ENCODE results near the gene DHX16.
A peak's percentile ranks its signal among the peaks of the same experiment; 100 is the strongest.
"Not testable (repeated sequence)": the region's sequence is repeated elsewhere in the genome, so short reads cannot be mapped to it uniquely, and the experiment has no call there.

The DHX16 gene

DNA sequence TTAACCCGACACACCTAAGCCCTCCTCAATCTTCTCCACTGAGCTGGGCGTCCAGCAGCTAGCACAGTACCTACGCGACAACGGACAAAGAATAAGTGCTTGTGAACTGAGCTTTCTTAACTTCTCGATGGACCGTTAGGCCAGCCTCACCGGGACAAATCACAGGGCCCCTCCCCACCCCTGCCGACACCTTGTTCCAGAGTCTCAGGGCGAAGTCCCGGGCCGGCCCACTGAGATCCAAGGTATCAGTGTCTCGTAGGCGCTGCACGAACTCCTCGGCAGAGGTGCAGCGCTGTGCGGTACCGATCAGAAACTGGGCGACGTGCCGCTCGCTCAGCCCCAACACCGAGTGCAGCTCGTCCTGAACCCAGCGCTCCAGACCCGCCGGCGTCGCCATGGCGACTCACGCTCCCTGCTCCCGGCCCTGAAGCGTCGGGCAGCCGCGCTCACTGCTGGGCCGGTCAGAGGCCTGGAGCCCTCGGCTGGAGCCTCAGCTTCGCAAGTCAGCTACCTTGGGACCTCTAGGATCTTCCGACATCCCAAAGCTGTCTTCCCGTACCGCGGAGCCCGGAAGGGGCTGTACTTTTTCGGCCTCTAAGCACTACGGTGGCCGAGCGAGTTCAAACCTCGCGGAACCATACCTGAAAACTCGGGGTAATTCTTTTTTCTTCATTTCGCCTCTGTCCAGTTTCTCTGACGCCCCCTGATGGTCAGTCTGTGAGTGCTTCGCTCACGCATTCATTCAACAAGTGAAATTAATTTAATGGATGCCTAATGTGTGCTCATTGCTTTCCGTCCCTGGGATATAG, at the start of gene DHX16:
Gene DHX16 (minus strand): TSS at position 562 of the 809 bp plus-strand sequence. CDS start 165 bp downstream, at position 397.
- DNase-seq (ENCODE audit: low read depth), result peak; percentile 99
- TF ChIP-seq, protein P1, sequence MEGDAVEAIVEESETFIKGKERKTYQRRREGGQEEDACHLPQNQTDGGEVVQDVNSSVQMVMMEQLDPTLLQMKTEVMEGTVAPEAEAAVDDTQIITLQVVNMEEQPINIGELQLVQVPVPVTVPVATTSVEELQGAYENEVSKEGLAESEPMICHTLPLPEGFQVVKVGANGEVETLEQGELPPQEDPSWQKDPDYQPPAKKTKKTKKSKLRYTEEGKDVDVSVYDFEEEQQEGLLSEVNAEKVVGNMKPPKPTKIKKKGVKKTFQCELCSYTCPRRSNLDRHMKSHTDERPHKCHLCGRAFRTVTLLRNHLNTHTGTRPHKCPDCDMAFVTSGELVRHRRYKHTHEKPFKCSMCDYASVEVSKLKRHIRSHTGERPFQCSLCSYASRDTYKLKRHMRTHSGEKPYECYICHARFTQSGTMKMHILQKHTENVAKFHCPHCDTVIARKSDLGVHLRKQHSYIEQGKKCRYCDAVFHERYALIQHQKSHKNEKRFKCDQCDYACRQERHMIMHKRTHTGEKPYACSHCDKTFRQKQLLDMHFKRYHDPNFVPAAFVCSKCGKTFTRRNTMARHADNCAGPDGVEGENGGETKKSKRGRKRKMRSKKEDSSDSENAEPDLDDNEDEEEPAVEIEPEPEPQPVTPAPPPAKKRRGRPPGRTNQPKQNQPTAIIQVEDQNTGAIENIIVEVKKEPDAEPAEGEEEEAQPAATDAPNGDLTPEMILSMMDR (IDR thresholded peaks at IDR 0.05; ENCODE audit: insufficient read depth, low read depth, low read length, missing control alignments), result peak; percentile 85
- H3K4me3 ChIP-seq (ENCODE audit: low read length), result peak within 1 kb of the TSS; percentile 87

DNA sequence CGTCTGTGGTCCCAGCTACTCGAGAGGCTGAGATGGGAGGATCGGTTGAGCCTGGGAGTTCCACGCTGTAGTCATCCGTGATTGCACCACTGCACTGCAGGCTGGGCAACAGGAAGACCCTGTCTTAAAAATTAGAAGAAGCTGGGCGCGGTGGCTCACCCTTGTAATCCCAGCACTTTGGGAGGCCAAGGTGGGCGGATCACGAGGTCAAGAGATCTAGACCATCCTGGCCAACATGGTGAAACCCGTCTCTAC, 49.1 kb upstream of the DHX16 start:
- H3K4me3 ChIP-seq (ENCODE audit: low read length), result peak overlapping the region; percentile 68
- peak; percentile 53 for DNase-seq (ENCODE audit: low read depth)

DNA sequence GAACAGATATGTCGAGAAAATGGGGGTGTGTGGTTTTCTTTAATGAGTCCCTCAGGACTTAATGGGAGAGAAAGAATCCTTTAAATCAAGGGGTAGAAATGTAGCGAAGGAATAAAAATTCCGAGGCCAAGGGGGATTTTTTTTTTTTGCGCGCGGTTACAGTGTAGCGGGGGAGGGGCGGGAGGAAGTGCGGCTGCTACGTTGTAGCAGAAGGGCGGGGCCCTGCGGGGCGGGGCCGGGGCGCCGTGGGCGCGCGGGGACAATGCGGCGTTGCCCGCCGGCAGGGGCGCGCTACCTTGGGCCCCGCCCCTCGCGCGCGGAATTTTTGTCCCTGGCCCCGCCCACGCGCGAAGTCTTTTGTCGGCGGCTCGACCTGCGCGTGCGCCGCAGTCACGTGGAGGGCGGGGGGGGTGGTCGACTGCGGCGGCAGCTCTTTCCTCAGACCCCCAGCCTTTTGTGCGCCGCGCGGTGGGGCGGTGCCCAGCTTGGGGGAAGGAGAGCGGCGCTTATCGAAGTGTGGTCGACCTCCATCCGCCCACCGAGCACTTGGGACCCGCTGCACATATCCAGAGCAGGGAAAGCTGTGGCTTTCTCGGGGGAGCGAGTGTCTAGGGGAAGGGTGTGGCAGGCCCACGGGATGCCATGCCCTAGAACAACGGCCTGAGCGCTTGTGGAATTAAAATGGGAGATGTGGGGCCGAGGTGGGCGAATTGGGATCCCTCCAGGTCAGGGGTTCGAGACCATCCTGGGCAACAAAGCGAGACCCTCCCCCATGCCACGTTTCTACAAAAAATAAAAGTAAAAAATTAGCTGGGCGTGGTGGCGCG, 48.6 kb upstream of the DHX16 start:
- DNase-seq (ENCODE audit: low read depth), result peak; percentile 90
- peak overlapping the region; percentile 68 for H3K4me3 ChIP-seq (ENCODE audit: low read length)
- TF ChIP-seq, protein P1 (IDR thresholded peaks at IDR 0.05; ENCODE audit: insufficient read depth, low read depth, low read length, missing control alignments), result no peak

DNA sequence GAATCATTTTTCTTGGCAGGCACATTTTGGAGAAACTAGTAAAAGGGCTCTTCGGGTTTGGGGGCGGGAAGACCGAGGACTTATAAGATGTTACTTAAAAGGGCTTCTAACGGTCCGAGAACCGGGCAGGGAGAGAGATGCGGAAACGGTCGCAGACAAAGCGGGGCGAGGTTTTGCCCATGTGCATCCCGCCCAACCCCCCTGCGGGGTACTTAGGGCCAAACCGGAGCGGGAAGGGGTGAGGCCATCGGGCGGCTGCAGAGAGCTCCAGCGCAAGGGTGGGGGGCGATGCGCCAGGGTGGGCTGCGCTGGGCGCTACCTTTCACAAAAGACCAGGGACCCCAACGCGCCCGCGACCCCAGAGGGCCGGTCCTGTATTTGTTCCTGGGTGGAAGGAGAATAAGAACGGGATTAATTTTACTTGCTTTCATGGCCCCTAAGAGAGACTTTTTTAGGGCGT, 48.0 kb upstream of the DHX16 start:
- peak overlapping the region; percentile 68 for H3K4me3 ChIP-seq (ENCODE audit: low read length)
- TF ChIP-seq, protein P1 (IDR thresholded peaks at IDR 0.05; ENCODE audit: insufficient read depth, low read depth, low read length, missing control alignments), result no peak
- DNase-seq (ENCODE audit: low read depth), result peak; percentile 46

DNA sequence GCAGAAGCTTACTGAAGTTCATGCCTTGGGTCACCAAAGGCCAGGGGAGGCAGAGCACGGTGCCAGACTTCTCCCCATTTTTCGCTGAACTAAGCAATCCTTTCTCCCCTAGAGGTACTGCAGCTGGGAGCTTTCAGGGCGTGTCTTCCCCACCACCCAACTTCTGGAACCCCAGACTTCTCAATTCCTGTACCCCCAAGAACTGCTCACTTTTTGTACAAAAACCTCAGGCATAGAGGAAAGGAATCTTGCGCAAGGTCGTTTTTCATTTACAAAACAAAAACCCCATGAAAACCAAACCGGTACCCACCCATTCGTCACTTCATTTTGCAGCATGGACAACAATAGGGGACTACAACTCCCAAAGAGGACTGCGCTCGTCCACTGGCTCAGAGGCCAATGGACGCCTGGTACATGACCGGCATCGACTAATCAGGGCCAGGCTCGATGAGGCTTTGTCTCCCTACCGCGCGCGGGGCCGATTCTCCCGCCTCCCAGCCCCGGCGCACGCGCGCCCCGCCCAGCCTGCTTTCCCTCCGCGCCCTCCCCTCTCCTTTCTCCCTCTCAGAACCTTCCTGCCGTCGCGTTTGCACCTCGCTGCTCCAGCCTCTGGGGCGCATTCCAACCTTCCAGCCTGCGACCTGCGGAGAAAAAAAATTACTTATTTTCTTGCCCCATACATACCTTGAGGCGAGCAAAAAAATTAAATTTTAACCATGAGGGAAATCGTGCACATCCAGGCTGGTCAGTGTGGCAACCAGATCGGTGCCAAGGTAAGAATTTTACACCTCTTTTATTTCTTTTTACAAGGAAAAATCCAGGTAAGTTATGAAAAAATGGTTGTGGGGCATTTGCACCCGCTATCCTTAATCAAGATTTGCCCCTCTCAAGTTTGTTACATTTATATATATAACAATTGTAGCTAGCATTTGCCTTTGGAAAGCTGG, 47.3 kb upstream of the DHX16 start, which contains the start of gene TUBB:
Gene TUBB (plus strand): TSS at position 562 of the 947 bp plus-strand sequence. CDS start 155 bp downstream, at position 717.
- TF ChIP-seq, protein P1 (IDR thresholded peaks at IDR 0.05; ENCODE audit: insufficient read depth, low read depth, low read length, missing control alignments), result peak; percentile 23
- DNase-seq (ENCODE audit: low read depth), result peak; percentile 99
- peak within 1 kb of the TSS; percentile 68 for H3K4me3 ChIP-seq (ENCODE audit: low read length)

DNA sequence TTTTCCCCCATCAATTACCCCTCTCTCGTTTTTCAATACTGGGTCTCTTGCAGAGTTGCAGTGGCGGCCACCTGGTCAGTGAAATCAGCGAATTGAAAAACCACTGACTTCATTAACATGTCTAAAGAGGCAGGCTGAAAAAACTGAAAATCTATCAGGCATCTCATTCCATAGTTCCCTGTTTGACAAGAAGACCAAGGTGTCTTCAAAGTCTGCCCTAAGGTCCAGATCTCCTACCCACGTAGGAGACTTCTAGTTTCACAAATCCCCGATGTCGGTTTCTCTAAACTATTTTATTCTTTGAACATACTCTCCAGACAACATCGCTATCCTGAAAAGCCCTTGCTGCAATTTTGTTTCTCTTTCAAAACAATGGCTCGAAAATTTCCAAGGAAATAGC, 46.5 kb upstream of the DHX16 start:
- TF ChIP-seq, protein P1 (IDR thresholded peaks at IDR 0.05; ENCODE audit: insufficient read depth, low read depth, low read length, missing control alignments), result no peak
- H3K4me3 ChIP-seq (ENCODE audit: low read length), result peak overlapping the region; percentile 68
- no peak for DNase-seq (ENCODE audit: low read depth)

DNA sequence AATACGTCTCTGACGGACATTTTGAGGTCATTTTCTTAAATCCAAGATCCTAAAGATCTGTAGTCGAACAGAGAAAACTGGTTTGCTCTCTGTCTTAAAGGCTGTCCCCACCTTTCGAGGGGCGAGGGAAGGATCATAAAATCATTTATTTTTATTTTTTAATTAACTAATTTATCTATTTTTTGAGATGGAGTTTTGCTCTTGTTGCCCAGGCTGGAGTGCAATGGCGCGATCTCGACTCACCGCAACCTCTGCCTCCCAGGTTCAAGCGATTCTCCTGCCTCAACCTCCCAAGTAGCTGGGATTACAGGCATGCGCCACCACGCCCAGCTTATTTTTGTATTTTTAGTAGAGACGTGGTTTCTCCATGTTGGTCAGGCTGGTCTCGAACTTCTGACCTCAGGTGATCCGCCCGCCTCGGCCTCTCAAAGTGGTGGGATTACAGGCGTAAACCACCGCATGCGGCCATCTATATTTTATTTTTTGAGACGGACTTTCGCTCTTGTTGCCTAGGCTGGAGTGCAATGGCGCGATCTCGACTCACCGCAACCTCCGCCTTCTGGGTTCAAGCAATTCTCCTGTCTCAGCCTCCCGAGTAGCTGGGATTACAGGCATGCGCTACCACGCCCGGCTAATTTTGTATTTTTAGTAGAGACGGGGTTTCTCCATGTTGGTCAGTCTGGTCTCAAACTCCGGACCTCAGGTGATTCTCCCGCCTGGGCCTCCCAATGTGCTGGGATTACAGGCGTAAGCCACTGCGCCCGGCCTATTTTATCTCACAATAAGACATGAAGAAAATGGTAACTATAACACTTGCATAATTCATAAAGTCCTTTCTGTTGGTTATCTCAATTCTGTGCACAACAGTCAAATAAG, 45.3 kb upstream of the DHX16 start:
- peak overlapping the region; percentile 34 for H3K4me3 ChIP-seq (ENCODE audit: low read length)
- not testable (repeated sequence) for DNase-seq (ENCODE audit: low read depth)
